Measurements from ENCODE around the gene ZNF385A.

Gene ZNF385A

GRCh38 chr12:54378796-54379397, 5.6 kb downstream of the ZNF385A start:
- H2BK120ac ChIP-seq (ENCODE audit: low read depth, low read length), result no peak overlapping the region
- no peak overlapping the region for H3K14ac ChIP-seq (ENCODE audit: low read length)
- H3K4me1 ChIP-seq (ENCODE audit: control insufficient read depth in 2 of 2, insufficient read depth in 1 of 2, low read depth in 1 of 2, low read length in 2 of 2), result peaks cover 10 to 17% of the 10 kb centered on the region in 2 donors
- H2BK15ac ChIP-seq (ENCODE audit: low read length), result no peak overlapping the region
- peak overlapping the region; percentile 84 for H3K4me2 ChIP-seq (ENCODE audit: insufficient read depth, low read length, poor library complexity, severe bottlenecking)
- H3K9ac ChIP-seq (ENCODE audit: low read depth, low read length, poor library complexity), result peak overlapping the region; percentile 15
- H2BK12ac ChIP-seq (ENCODE audit: low read length), result no peak overlapping the region
- H3K9me3 ChIP-seq (replicated peaks in 1 of 2; ENCODE audit: control insufficient read depth in 2 of 2, insufficient read depth in 1 of 2, low read depth in 1 of 2, low read length in 2 of 2), result no peaks in the 10 kb centered on the region
- H3K4me3 ChIP-seq (ENCODE audit: low read length in 2 of 2), result peak overlapping the region; percentile 62 to 74
- no peak overlapping the region for H4K91ac ChIP-seq (ENCODE audit: low read depth, low read length, poor library complexity)
- H2AFZ ChIP-seq (ENCODE audit: low read length), result peak overlapping the region; percentile 85
- no peak overlapping the region for H4K8ac ChIP-seq (ENCODE audit: low read depth, low read length)
- H3K18ac ChIP-seq (ENCODE audit: low read length), result peak overlapping the region; percentile 81
- no peak for DNase-seq (ENCODE audit: low spot score)
- H3K36me3 ChIP-seq (replicated peaks in 1 of 2; ENCODE audit: control insufficient read depth in 2 of 2, insufficient read depth in 2 of 2, low read length in 2 of 2), result peaks cover 0 to 4% of the 10 kb centered on the region in 2 donors
- H3K4ac ChIP-seq (ENCODE audit: low read length), result no peak overlapping the region
- H3K79me1 ChIP-seq (ENCODE audit: low read depth, low read length), result peaks cover 6% of the 10 kb centered on the region
- H2AK5ac ChIP-seq (ENCODE audit: low read depth, low read length), result peak overlapping the region; percentile 51
- H3K27me3 ChIP-seq (ENCODE audit: control insufficient read depth in 3 of 3, insufficient read depth in 3 of 3, low read depth in 1 of 3, low read length in 3 of 3), result no peaks in the 10 kb centered on the region
- no peak overlapping the region for H3K23ac ChIP-seq (ENCODE audit: low read depth, low read length, poor library complexity)
- no CpG with 5 or more reads among the region's 49 CpGs for WGBS, 2 donors (ENCODE audit: extremely low coverage in 2 of 2, insufficient read length in 2 of 2, insufficient replicate concordance in 1 of 2)
- H3K27ac ChIP-seq (replicated peaks; ENCODE audit: low read length), result peak overlapping the region; percentile 63
- H2BK5ac ChIP-seq (ENCODE audit: low read length), result peak overlapping the region; percentile 25

DNA sequence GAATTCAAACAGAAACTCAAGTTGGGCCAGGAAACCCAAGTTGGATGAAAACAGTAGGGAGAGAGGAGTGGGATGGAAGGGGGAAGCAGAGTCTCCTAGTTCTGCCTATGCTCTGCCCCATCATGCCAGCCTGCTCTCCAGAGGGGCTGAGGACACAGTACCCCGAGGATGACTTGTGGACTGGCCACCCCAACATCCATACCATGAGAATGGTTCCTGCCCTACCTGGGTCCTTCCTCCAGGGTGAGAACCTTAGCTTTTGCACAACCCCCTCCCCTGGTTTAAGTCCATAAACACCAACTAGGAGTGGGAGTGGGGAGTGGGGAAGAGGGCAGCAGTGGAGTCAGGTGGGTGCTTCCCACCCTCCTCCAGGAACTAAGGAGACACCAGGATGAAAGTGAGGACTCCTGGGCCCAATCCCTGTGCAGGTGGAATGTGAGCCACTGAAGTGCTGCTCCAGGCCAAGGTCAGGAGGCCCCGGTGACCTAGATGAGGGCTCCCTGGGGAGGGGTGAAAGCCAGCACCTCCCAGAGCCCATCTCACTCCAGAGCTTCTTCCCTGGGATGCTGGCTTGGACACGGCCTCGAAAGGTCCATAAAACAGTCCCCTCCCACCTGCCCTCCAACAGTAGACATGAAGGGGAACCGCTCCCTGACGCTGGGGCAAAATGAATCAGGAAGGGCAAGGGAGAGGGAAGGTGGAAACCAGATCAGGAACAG, 6.6 kb downstream of the ZNF385A start:
- Histone ChIP-seq H3K36me3 (replicated peaks in 1 of 2; ENCODE audit: control insufficient read depth in 2 of 2, insufficient read depth in 2 of 2, low read length in 2 of 2) (peaks cover 3 to 6% of the 10 kb centered on the region in 2 donors), H4K91ac (ENCODE audit: low read depth, low read length, poor library complexity) (peak overlapping the region; percentile 61), H3K18ac (ENCODE audit: low read length) (no peak overlapping the region), H2AK5ac (ENCODE audit: low read depth, low read length) (peak overlapping the region; percentile 49), H3K79me1 (ENCODE audit: low read depth, low read length) (peaks cover 6% of the 10 kb centered on the region), H3K14ac (ENCODE audit: low read length) (no peak overlapping the region), H4K8ac (ENCODE audit: low read depth, low read length) (no peak overlapping the region), H3K27ac (replicated peaks; ENCODE audit: low read length) (no peak overlapping the region), H2BK5ac (ENCODE audit: low read length) (no peak overlapping the region), H3K4me2 (ENCODE audit: insufficient read depth, low read length, poor library complexity, severe bottlenecking) (peak overlapping the region; percentile 84), H2AFZ (ENCODE audit: low read length) (no peak overlapping the region), H3K9ac (ENCODE audit: low read depth, low read length, poor library complexity) (peak overlapping the region; percentile 71), H3K4me3 (ENCODE audit: low read length in 2 of 2) (peak overlapping the region; percentile 62 to 74), H3K4me1 (ENCODE audit: control insufficient read depth in 2 of 2, insufficient read depth in 1 of 2, low read depth in 1 of 2, low read length in 2 of 2) (peaks cover 10 to 16% of the 10 kb centered on the region in 2 donors), H3K4ac (ENCODE audit: low read length) (no peak overlapping the region), H2BK120ac (ENCODE audit: low read depth, low read length) (no peak overlapping the region), H2BK12ac (ENCODE audit: low read length) (no peak overlapping the region), H3K23ac (ENCODE audit: low read depth, low read length, poor library complexity) (no peak overlapping the region), H3K9me3 (replicated peaks in 1 of 2; ENCODE audit: control insufficient read depth in 2 of 2, insufficient read depth in 1 of 2, low read depth in 1 of 2, low read length in 2 of 2) (no peaks in the 10 kb centered on the region), H3K27me3 (ENCODE audit: control insufficient read depth in 3 of 3, insufficient read depth in 3 of 3, low read depth in 1 of 3, low read length in 3 of 3) (no peaks in the 10 kb centered on the region), H2BK15ac (ENCODE audit: low read length) (peak overlapping the region; percentile 24)
- no peak for DNase-seq (ENCODE audit: low spot score)
- WGBS, 2 donors (ENCODE audit: extremely low coverage in 2 of 2, insufficient read length in 2 of 2, insufficient replicate concordance in 1 of 2), result no CpG with 5 or more reads among the region's 6 CpGs

DNA sequence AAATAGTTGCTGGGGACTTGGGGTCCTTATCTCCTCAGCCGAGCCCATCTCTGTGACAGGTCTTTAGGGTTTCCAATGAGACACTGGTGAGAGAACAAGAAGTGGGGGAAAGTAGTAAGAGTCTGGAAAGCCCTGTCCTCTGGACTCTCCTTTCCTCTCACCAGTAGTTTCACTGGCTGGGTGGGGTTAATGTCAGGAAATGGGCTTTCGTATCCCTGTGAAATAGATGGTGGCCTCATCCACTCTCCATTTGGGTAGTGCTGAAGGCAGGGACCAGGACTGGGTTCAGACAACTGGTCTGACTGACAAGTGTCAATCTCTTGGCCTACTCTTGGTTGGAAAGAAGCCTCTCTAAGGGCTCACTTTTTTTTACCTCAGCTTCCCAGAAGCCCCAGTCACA, 7.5 kb downstream of the ZNF385A start:
- Histone ChIP-seq H3K4me1 (ENCODE audit: control insufficient read depth in 2 of 2, insufficient read depth in 1 of 2, low read depth in 1 of 2, low read length in 2 of 2) (peaks cover 10 to 16% of the 10 kb centered on the region in 2 donors), H3K14ac (ENCODE audit: low read length) (no peak overlapping the region), H2AK5ac (ENCODE audit: low read depth, low read length) (no peak overlapping the region), H4K91ac (ENCODE audit: low read depth, low read length, poor library complexity) (no peak overlapping the region), H3K4me2 (ENCODE audit: insufficient read depth, low read length, poor library complexity, severe bottlenecking) (no peak overlapping the region), H3K9me3 (replicated peaks in 1 of 2; ENCODE audit: control insufficient read depth in 2 of 2, insufficient read depth in 1 of 2, low read depth in 1 of 2, low read length in 2 of 2) (no peaks in the 10 kb centered on the region), H3K36me3 (replicated peaks in 1 of 2; ENCODE audit: control insufficient read depth in 2 of 2, insufficient read depth in 2 of 2, low read length in 2 of 2) (peaks cover 6% of the 10 kb centered on the region in 2 donors), H3K27me3 (ENCODE audit: control insufficient read depth in 3 of 3, insufficient read depth in 3 of 3, low read depth in 1 of 3, low read length in 3 of 3) (no peaks in the 10 kb centered on the region), H2AFZ (ENCODE audit: low read length) (no peak overlapping the region), H4K8ac (ENCODE audit: low read depth, low read length) (no peak overlapping the region), H3K23ac (ENCODE audit: low read depth, low read length, poor library complexity) (no peak overlapping the region), H3K9ac (ENCODE audit: low read depth, low read length, poor library complexity) (no peak overlapping the region), H2BK15ac (ENCODE audit: low read length) (no peak overlapping the region), H2BK12ac (ENCODE audit: low read length) (no peak overlapping the region), H3K27ac (replicated peaks; ENCODE audit: low read length) (no peak overlapping the region), H3K4me3 (ENCODE audit: low read length in 2 of 2) (no peak overlapping the region), H3K18ac (ENCODE audit: low read length) (no peak overlapping the region), H3K4ac (ENCODE audit: low read length) (no peak overlapping the region), H2BK120ac (ENCODE audit: low read depth, low read length) (no peak overlapping the region), H3K79me1 (ENCODE audit: low read depth, low read length) (peaks cover 6% of the 10 kb centered on the region), H2BK5ac (ENCODE audit: low read length) (no peak overlapping the region)
- DNase-seq (ENCODE audit: low spot score), result no peak
- WGBS, 2 donors (ENCODE audit: extremely low coverage in 2 of 2, insufficient read length in 2 of 2, insufficient replicate concordance in 1 of 2), result no CpG with 5 or more reads among the region's 2 CpGs

DNA sequence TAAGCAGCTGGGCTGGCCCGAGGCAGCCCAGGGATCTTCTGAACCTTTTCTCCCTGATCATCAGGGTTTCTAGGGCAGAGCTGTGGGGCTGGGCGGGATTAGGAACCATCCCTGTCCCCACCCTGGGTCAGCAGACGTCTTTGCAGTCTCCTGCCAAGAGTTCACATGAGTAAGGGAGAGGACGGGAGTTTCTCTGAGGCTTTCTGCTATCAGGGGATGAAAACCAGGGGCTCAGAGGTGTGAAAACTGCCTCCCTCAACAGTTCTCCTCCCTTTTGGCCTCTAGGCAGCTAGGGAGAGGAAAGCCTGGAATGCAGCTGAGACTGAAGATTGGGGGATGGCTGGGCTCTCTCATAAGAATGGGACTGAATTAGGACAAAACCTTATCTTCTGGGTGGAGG, 7.9 kb downstream of the ZNF385A start:
- no peak overlapping the region for H2BK12ac ChIP-seq (ENCODE audit: low read length)
- H2BK120ac ChIP-seq (ENCODE audit: low read depth, low read length), result no peak overlapping the region
- no peaks in the 10 kb centered on the region for H3K9me3 ChIP-seq (replicated peaks in 1 of 2; ENCODE audit: control insufficient read depth in 2 of 2, insufficient read depth in 1 of 2, low read depth in 1 of 2, low read length in 2 of 2)
- no peak overlapping the region for H3K14ac ChIP-seq (ENCODE audit: low read length)
- no peak overlapping the region for H4K91ac ChIP-seq (ENCODE audit: low read depth, low read length, poor library complexity)
- H2AK5ac ChIP-seq (ENCODE audit: low read depth, low read length), result no peak overlapping the region
- H3K27ac ChIP-seq (replicated peaks; ENCODE audit: low read length), result no peak overlapping the region
- peaks cover 6% of the 10 kb centered on the region for H3K79me1 ChIP-seq (ENCODE audit: low read depth, low read length)
- H3K4me1 ChIP-seq (ENCODE audit: control insufficient read depth in 2 of 2, insufficient read depth in 1 of 2, low read depth in 1 of 2, low read length in 2 of 2), result peaks cover 10 to 16% of the 10 kb centered on the region in 2 donors
- no peak overlapping the region for H2BK15ac ChIP-seq (ENCODE audit: low read length)
- H2BK5ac ChIP-seq (ENCODE audit: low read length), result no peak overlapping the region
- no peak overlapping the region for H2AFZ ChIP-seq (ENCODE audit: low read length)
- no peak for DNase-seq (ENCODE audit: low spot score)
- no peak overlapping the region for H3K4me3 ChIP-seq (ENCODE audit: low read length in 2 of 2)
- H3K9ac ChIP-seq (ENCODE audit: low read depth, low read length, poor library complexity), result no peak overlapping the region
- H3K36me3 ChIP-seq (replicated peaks in 1 of 2; ENCODE audit: control insufficient read depth in 2 of 2, insufficient read depth in 2 of 2, low read length in 2 of 2), result peaks cover 6 to 10% of the 10 kb centered on the region in 2 donors
- H3K4ac ChIP-seq (ENCODE audit: low read length), result no peak overlapping the region
- no peaks in the 10 kb centered on the region for H3K27me3 ChIP-seq (ENCODE audit: control insufficient read depth in 3 of 3, insufficient read depth in 3 of 3, low read depth in 1 of 3, low read length in 3 of 3)
- no CpG with 5 or more reads among the region's 4 CpGs for WGBS, 2 donors (ENCODE audit: extremely low coverage in 2 of 2, insufficient read length in 2 of 2, insufficient replicate concordance in 1 of 2)
- no peak overlapping the region for H3K18ac ChIP-seq (ENCODE audit: low read length)
- no peak overlapping the region for H3K4me2 ChIP-seq (ENCODE audit: insufficient read depth, low read length, poor library complexity, severe bottlenecking)
- H4K8ac ChIP-seq (ENCODE audit: low read depth, low read length), result no peak overlapping the region
- H3K23ac ChIP-seq (ENCODE audit: low read depth, low read length, poor library complexity), result no peak overlapping the region

Data from neuronal stem cell (in vitro differentiated cells).